BE2C (cell line): ENCODE measurements around the gene FBXO10.

Experiments
- DNase-seq: peaks from one replicate; pipeline ENCODE4 v3.0.0-alpha.2; 2020
- H3K27me3 ChIP-seq: fragments of 250-450 bp; sonication (Bioruptor Pico); 2 replicates; pipeline ENCODE4 v1.5.1; 2020; ENCODE audit warnings: mild to moderate bottlenecking
- H3K36me3 ChIP-seq: fragments of 250-450 bp; sonication (Bioruptor Pico); 2 replicates; pipeline ENCODE4 v1.5.1; 2020; ENCODE audit warnings: mild to moderate bottlenecking
- H3K4me1 ChIP-seq: fragments of 250-450 bp; sonication (Bioruptor Pico); 2 replicates; pipeline ENCODE4 v1.5.1; 2020
- H3K4me3 ChIP-seq: 2 replicates; pipeline ENCODE4 v1.5.1; 2011; ENCODE audit warnings: low read depth, low read length
- H3K9me3 ChIP-seq: fragments of 250-450 bp; sonication (Bioruptor Pico); 2 replicates; pipeline ENCODE4 v1.5.1; 2020
- CTCF ChIP-seq: IDR thresholded peaks from 2 replicates; pipeline ENCODE4 v1.5.1; 2012; ENCODE audit warnings: mild to moderate bottlenecking, low read depth, low read length

The FBXO10 gene

DNA sequence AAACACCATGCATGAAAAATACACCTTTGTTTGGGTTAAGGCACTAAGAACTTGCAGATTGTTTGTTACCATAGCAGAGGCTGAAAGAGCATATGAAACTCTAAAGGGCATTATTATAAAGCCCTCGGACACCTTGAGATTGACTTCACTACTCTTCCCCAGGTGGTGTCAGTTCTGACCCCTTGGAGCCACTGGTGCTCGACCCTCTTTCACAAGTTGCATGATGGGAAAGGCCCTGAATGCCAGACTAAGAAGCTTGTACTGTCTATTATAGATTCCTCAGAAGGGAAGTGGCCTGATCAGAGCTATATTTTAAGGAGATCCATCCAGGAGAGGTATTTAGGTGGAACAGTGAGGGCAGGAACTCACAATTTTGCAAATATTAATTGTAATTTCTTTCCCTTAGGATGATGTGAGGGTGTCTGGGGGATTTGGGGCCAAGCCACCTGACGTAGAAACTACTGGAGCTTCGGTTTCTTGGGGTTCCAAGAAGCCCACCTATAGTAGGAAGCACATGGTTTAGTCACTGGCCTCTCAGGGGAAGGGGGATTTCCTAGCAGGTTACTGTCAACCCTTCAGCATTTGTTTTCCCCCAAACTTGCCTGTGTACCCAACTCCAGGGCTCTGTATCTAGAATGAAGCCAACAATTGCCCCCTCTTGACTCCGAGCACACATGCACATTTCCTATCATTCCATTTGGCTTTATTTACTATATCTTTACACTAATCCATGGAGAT is 16.2 kb downstream of the FBXO10 start:
- no peak for TF ChIP-seq CTCF
- Histone ChIP-seq H3K4me3 (no peak overlapping the region), H3K36me3 (peaks cover 20% of the 10 kb centered on the region), H3K27me3 (no peaks in the 10 kb centered on the region), H3K4me1 (no peaks in the 10 kb centered on the region), H3K9me3 (no peaks in the 10 kb centered on the region; the same call in 1 of the 2 replicates)
- no peak for DNase-seq

- H3K4me1 ChIP-seq = no peaks in the 10 kb centered on the region
- no peak overlapping the region for H3K4me3 ChIP-seq
- DNase-seq = no peak
- H3K27me3 ChIP-seq = no peaks in the 10 kb centered on the region
- no peaks in the 10 kb centered on the region; the same call in 1 of the 2 replicates for H3K9me3 ChIP-seq
- H3K36me3 ChIP-seq = peaks cover 13% of the 10 kb centered on the region
- TF ChIP-seq CTCF = no peak
Observed at GRCh38 chr9:37559125-37559524, 17.1 kb downstream of the FBXO10 start.

- Histone ChIP-seq H3K4me1 (no peaks in the 10 kb centered on the region), H3K9me3 (no peaks in the 10 kb centered on the region), H3K36me3 (peaks cover 9% of the 10 kb centered on the region), H3K27me3 (no peaks in the 10 kb centered on the region), H3K4me3 (no peak overlapping the region)
- DNase-seq = no peak
- no peak for TF ChIP-seq CTCF
Observed at GRCh38 chr9:37555786-37556185, 20.4 kb downstream of the FBXO10 start.

GRCh38 chr9:37554318-37554717 is 21.9 kb downstream of the FBXO10 start:
- Histone ChIP-seq H3K4me1 (no peaks in the 10 kb centered on the region), H3K27me3 (no peaks in the 10 kb centered on the region), H3K36me3 (peaks cover 3% of the 10 kb centered on the region), H3K9me3 (no peaks in the 10 kb centered on the region), H3K4me3 (no peak overlapping the region)
- TF ChIP-seq CTCF = no peak
- no peak for DNase-seq

- no peak for DNase-seq
- Histone ChIP-seq H3K9me3 (no peaks in the 10 kb centered on the region), H3K27me3 (no peaks in the 10 kb centered on the region), H3K36me3 (no peaks in the 10 kb centered on the region; the same call in none of the 2 replicates), H3K4me3 (no peak overlapping the region), H3K4me1 (no peaks in the 10 kb centered on the region)
- TF ChIP-seq CTCF = no peak
Observed at GRCh38 chr9:37551888-37552287, 24.3 kb downstream of the FBXO10 start.

GRCh38 chr9:37551468-37551867 is 24.7 kb downstream of the FBXO10 start:
- Histone ChIP-seq H3K9me3 (no peaks in the 10 kb centered on the region), H3K4me1 (no peaks in the 10 kb centered on the region), H3K36me3 (no peaks in the 10 kb centered on the region; the same call in none of the 2 replicates), H3K4me3 (no peak overlapping the region), H3K27me3 (no peaks in the 10 kb centered on the region)
- no peak for DNase-seq
- TF ChIP-seq CTCF = no peak
